Measurements from ENCODE around the gene SF3B6. TPM values are rescaled to one million over a fixed set of nuclear protein-coding genes. Genes with fewer than 3 reads are reported as not detected.

Gene SF3B6
- total and polyA plus RNA-seq, 9 of the 15 experiments (the other 6 are each of a cell fraction or from before 2014, with no cell fraction given) = 146 to 591 (median 295) TPM

- TF ChIP-seq, protein P1, sequence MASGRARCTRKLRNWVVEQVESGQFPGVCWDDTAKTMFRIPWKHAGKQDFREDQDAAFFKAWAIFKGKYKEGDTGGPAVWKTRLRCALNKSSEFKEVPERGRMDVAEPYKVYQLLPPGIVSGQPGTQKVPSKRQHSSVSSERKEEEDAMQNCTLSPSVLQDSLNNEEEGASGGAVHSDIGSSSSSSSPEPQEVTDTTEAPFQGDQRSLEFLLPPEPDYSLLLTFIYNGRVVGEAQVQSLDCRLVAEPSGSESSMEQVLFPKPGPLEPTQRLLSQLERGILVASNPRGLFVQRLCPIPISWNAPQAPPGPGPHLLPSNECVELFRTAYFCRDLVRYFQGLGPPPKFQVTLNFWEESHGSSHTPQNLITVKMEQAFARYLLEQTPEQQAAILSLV (tag; IDR thresholded peaks at IDR 0.05) = no peak
- TF ChIP-seq IFI16 (CRISPR knock-in tag; IDR thresholded peaks at IDR 0.05) = no peak
- peak; percentile 90 for TF ChIP-seq KDM5B (IDR thresholded peaks at IDR 0.05; ENCODE audit: insufficient replicate concordance, low read depth, low read length)
- no peak for TF ChIP-seq MAFK (IDR thresholded peaks at IDR 0.05; ENCODE audit: low read length)
- TF ChIP-seq, protein P2, sequence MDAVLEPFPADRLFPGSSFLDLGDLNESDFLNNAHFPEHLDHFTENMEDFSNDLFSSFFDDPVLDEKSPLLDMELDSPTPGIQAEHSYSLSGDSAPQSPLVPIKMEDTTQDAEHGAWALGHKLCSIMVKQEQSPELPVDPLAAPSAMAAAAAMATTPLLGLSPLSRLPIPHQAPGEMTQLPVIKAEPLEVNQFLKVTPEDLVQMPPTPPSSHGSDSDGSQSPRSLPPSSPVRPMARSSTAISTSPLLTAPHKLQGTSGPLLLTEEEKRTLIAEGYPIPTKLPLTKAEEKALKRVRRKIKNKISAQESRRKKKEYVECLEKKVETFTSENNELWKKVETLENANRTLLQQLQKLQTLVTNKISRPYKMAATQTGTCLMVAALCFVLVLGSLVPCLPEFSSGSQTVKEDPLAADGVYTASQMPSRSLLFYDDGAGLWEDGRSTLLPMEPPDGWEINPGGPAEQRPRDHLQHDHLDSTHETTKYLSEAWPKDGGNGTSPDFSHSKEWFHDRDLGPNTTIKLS (IDR thresholded peaks at IDR 0.05; ENCODE audit: borderline replicate concordance, low read depth) = peak; percentile 71; the same call in 1 of the 2 replicates
- TF ChIP-seq EZH2 (IDR thresholded peaks at IDR 0.05; ENCODE audit: borderline replicate concordance, low read depth, low read length) = no peak
- TF ChIP-seq, protein P3, sequence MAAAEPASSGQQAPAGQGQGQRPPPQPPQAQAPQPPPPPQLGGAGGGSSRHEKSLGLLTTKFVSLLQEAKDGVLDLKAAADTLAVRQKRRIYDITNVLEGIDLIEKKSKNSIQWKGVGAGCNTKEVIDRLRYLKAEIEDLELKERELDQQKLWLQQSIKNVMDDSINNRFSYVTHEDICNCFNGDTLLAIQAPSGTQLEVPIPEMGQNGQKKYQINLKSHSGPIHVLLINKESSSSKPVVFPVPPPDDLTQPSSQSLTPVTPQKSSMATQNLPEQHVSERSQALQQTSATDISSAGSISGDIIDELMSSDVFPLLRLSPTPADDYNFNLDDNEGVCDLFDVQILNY (CRISPR knock-in tag; IDR thresholded peaks at IDR 0.05) = no peak
- TF ChIP-seq ZNF408 (CRISPR knock-in tag; IDR thresholded peaks at IDR 0.05; ENCODE audit: low read depth) = no peak
- no peak for TF ChIP-seq TCF15 (CRISPR knock-in tag; IDR thresholded peaks at IDR 0.05)
- TF ChIP-seq ZNF830 (CRISPR knock-in tag; IDR thresholded peaks at IDR 0.05) = no peak
- TF ChIP-seq, protein P4, sequence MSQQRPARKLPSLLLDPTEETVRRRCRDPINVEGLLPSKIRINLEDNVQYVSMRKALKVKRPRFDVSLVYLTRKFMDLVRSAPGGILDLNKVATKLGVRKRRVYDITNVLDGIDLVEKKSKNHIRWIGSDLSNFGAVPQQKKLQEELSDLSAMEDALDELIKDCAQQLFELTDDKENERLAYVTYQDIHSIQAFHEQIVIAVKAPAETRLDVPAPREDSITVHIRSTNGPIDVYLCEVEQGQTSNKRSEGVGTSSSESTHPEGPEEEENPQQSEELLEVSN (IDR thresholded peaks at IDR 0.05; ENCODE audit: borderline replicate concordance in 1 of 2, extremely low read depth in 1 of 2, insufficient read depth in 1 of 2, insufficient read length in 1 of 2, low read depth in 1 of 2, low read length in 1 of 2, poor library complexity in 1 of 2, severe bottlenecking in 1 of 2) = peak; percentile 71 to 74
- TF ChIP-seq SMARCB1 (IDR thresholded peaks at IDR 0.05; ENCODE audit: insufficient read length, low read depth) = no peak
- TF ChIP-seq NCOA2 (IDR thresholded peaks at IDR 0.05; ENCODE audit: partially characterized antibody in 2 of 2) = no peak
- no peak for TF ChIP-seq CBX2 (IDR thresholded peaks at IDR 0.05; ENCODE audit: insufficient read depth, low read length, poor library complexity, severe bottlenecking)
- TF ChIP-seq, protein P5, sequence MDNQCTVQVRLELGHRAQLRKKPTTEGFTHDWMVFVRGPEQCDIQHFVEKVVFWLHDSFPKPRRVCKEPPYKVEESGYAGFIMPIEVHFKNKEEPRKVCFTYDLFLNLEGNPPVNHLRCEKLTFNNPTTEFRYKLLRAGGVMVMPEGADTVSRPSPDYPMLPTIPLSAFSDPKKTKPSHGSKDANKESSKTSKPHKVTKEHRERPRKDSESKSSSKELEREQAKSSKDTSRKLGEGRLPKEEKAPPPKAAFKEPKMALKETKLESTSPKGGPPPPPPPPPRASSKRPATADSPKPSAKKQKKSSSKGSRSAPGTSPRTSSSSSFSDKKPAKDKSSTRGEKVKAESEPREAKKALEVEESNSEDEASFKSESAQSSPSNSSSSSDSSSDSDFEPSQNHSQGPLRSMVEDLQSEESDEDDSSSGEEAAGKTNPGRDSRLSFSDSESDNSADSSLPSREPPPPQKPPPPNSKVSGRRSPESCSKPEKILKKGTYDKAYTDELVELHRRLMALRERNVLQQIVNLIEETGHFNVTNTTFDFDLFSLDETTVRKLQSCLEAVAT (IDR thresholded peaks at IDR 0.05) = no peak
- TF ChIP-seq KAT2B (IDR thresholded peaks at IDR 0.05; ENCODE audit: low read depth, low read length) = no peak
- no peak for TF ChIP-seq TAF9B (IDR thresholded peaks at IDR 0.05; ENCODE audit: partially characterized antibody)
- no peak; a peak in 1 of 4 replicates for TF ChIP-seq KDM4B (IDR thresholded peaks at IDR 0.05; ENCODE audit: borderline replicate concordance in 2 of 2, low read depth in 1 of 2)
Observed at GRCh38 chr2:24123195-24123921, 47.2 kb upstream of the SF3B6 start, which contains the start of the genes FAM228B and PFN4 (continued).

Measured in K562 (cell line).